Measurements from ENCODE around the gene DDX54. TPM values are rescaled to one million over a fixed set of nuclear protein-coding genes. Genes with fewer than 3 reads are reported as not detected.
A peak's percentile ranks its signal among the peaks of the same experiment; 100 is the strongest.

Gene DDX54
- total RNA-seq, 5 donors from 2014 or later (not counting 1 experiment from before 2014, with no cell fraction given): 86.1 to 100.0 (median 88.0) TPM

DNA sequence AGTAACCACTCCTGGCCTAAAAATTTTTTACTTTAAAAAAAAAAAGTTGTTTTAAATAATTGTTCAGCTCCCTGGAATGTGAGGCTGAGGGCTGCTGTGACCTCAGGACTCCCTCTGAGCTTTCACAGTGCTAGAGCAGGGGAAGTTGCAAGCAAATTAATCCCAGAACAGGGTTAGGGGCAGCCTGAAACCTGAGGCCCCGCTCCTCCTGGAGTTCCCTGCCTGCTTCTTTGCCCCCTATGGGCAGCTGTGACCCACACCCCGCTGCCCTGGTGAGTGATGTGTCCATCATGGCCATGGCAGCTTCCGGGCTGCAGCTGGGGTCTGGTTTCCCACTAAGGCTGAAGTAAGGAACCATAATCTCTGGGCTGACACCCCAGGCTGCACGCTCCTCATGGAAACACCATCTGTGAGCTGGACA is 9.7 kb upstream of the DDX54 start:
- Mint-ChIP-seq H3K27ac (no peak overlapping the region), H3K27me3 (no peaks in the 10 kb centered on the region), H3K4me1 (peaks cover 0 to 5% (median 5%) of the 10 kb centered on the region in 3 donors), H3K4me3 (no peak overlapping the region), H3K9me3 (no peaks in the 10 kb centered on the region), H3K36me3 (peaks cover 15% of the 10 kb centered on the region)
- ATAC-seq (replicated peaks in 1 of 4) (no peak), DNase-seq (no peak)
- Histone ChIP-seq H3K36me3 (ENCODE audit: control insufficient read depth in 2 of 2, extremely low read depth in 1 of 2, insufficient read depth in 1 of 2, low read length in 1 of 2) (peaks cover 4 to 19% of the 10 kb centered on the region in 2 donors), H3K4me3 (ENCODE audit: control insufficient read depth in 1 of 2, extremely low read depth in 1 of 2, low read length in 1 of 2) (no peak overlapping the region), H3K4me1 (ENCODE audit: control insufficient read depth in 1 of 2, extremely low read depth in 1 of 2, insufficient read depth in 2 of 2, low read length in 2 of 2) (no peaks in the 10 kb centered on the region), H3K27ac (ENCODE audit: low read length) (no peak overlapping the region), H3K9me3 (no peaks in the 10 kb centered on the region), H3K27me3 (replicated peaks in 1 of 2; ENCODE audit: control insufficient read depth in 2 of 2, extremely low read depth in 1 of 2, insufficient read depth in 2 of 2, low read length in 1 of 2) (no peaks in the 10 kb centered on the region)
- ChIA-PET POLR2A (interaction anchor here in 1 of 2 donors (0.7 kb wide), 1 partner anchor 25 kb away, joined by 21 read pairs; no protein-coding TSS in a partner anchor), CTCF (interaction anchor here (0.5 to 1.2 kb wide), 5 partner anchors 31 to 1074 kb away, joined by 3 to 7 read pairs (median 5); no protein-coding TSS in a partner anchor)
- 100% methylated on average over 4 of the region's 4 CpGs for WGBS (ENCODE audit: insufficient coverage)

DNA sequence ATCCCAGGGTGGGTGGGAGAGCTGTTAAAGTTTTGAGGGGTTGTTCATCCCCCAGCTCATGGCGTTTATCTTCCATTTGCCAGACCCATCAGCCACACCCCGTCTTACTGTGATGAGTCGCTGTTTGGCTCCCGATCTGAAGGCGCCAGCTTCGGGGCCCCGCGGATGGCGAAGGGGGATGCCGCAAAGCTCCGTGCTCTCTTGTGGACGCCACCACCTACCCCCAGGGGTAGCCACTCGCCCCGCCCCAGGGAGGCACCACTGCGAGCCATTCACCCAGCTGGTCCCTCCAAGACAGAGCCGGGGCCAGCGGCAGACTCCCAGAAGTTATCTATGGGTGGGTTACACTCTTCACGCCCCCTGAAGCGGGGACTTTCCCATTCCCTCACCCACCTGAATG is 5.9 kb upstream of the DDX54 start:
- ATAC-seq (replicated peaks in 1 of 4): no peak
- WGBS (ENCODE audit: insufficient coverage): 91% methylated on average over 14 of the region's 19 CpGs
- H3K4me1 ChIP-seq (ENCODE audit: control insufficient read depth in 1 of 2, extremely low read depth in 1 of 2, insufficient read depth in 2 of 2, low read length in 2 of 2): peaks cover 5 to 13% of the 10 kb centered on the region in 2 experiments
- CTCF ChIA-PET: interaction anchor here in 1 of 2 donors (0.5 kb wide), 1 partner anchor 170 kb away, joined by 3 read pairs; no protein-coding TSS in a partner anchor
- no peak overlapping the region for H3K27ac ChIP-seq (ENCODE audit: low read length)
- POLR2A ChIA-PET: no interaction called here
- peaks cover 25% of the 10 kb centered on the region for H3K36me3 Mint-ChIP-seq
- no peaks in the 10 kb centered on the region for H3K27me3 Mint-ChIP-seq
- H3K4me3 Mint-ChIP-seq: no peak overlapping the region
- no peaks in the 10 kb centered on the region for H3K9me3 Mint-ChIP-seq
- H3K4me1 Mint-ChIP-seq: peaks cover 13 to 22% (median 21%) of the 10 kb centered on the region in 3 donors
- no peak overlapping the region for H3K4me3 ChIP-seq (ENCODE audit: control insufficient read depth in 1 of 2, extremely low read depth in 1 of 2, low read length in 1 of 2)
- no peaks in the 10 kb centered on the region for H3K9me3 ChIP-seq
- H3K27ac Mint-ChIP-seq: no peak overlapping the region
- no peak for DNase-seq
- no peaks in the 10 kb centered on the region for H3K27me3 ChIP-seq (replicated peaks in 1 of 2; ENCODE audit: control insufficient read depth in 2 of 2, extremely low read depth in 1 of 2, insufficient read depth in 2 of 2, low read length in 1 of 2)
- H3K36me3 ChIP-seq (ENCODE audit: control insufficient read depth in 2 of 2, extremely low read depth in 1 of 2, insufficient read depth in 1 of 2, low read length in 1 of 2): peaks cover 4 to 23% of the 10 kb centered on the region in 2 donors

DNA sequence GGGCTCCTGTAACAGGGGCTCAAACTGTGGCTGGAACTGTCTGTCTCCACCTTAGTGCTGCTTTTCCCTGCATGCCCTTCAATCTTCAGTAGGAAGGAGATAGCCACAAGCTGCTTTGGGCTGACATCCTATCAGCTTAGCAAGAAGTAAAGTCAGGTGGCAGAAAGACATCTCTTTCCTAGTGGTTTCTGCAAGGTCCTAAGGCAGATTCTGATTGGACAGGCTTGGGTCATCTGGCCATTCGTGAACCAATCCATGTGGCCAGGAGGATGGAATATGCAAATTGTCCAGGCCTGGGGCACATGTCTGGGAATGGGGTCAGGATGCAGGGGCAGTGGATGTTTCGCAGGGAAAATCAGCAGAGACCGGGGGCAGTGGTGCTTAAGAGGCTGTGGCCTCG is 5.5 kb upstream of the DDX54 start:
- CTCF ChIA-PET: interaction anchor here in 1 of 2 donors (0.9 kb wide), 1 partner anchor 102 kb away, joined by 3 read pairs; no protein-coding TSS in a partner anchor
- peaks cover 4 to 23% of the 10 kb centered on the region in 2 donors for H3K36me3 ChIP-seq (ENCODE audit: control insufficient read depth in 2 of 2, extremely low read depth in 1 of 2, insufficient read depth in 1 of 2, low read length in 1 of 2)
- peaks cover 8 to 18% of the 10 kb centered on the region in 2 experiments for H3K4me1 ChIP-seq (ENCODE audit: control insufficient read depth in 1 of 2, extremely low read depth in 1 of 2, insufficient read depth in 2 of 2, low read length in 2 of 2)
- no peaks in the 10 kb centered on the region for H3K27me3 ChIP-seq (replicated peaks in 1 of 2; ENCODE audit: control insufficient read depth in 2 of 2, extremely low read depth in 1 of 2, insufficient read depth in 2 of 2, low read length in 1 of 2)
- peaks cover 16 to 25% (median 24%) of the 10 kb centered on the region in 3 donors for H3K4me1 Mint-ChIP-seq
- no peak overlapping the region for H3K4me3 ChIP-seq (ENCODE audit: control insufficient read depth in 1 of 2, extremely low read depth in 1 of 2, low read length in 1 of 2)
- H3K27ac ChIP-seq (ENCODE audit: low read length): no peak overlapping the region
- peaks cover 25% of the 10 kb centered on the region for H3K36me3 Mint-ChIP-seq
- no peak for ATAC-seq (replicated peaks in 1 of 4)
- H3K27ac Mint-ChIP-seq: no peak overlapping the region
- H3K4me3 Mint-ChIP-seq: no peak overlapping the region
- H3K27me3 Mint-ChIP-seq: no peaks in the 10 kb centered on the region
- H3K9me3 Mint-ChIP-seq: no peaks in the 10 kb centered on the region
- POLR2A ChIA-PET: interaction anchor here in 1 of 2 donors (0.6 kb wide), 1 partner anchor 13 kb away, joined by 8 read pairs; no protein-coding TSS in a partner anchor
- WGBS (ENCODE audit: insufficient coverage): 100% methylated on average over 1 of the region's 4 CpGs
- no peak for DNase-seq
- no peaks in the 10 kb centered on the region for H3K9me3 ChIP-seq

DNA sequence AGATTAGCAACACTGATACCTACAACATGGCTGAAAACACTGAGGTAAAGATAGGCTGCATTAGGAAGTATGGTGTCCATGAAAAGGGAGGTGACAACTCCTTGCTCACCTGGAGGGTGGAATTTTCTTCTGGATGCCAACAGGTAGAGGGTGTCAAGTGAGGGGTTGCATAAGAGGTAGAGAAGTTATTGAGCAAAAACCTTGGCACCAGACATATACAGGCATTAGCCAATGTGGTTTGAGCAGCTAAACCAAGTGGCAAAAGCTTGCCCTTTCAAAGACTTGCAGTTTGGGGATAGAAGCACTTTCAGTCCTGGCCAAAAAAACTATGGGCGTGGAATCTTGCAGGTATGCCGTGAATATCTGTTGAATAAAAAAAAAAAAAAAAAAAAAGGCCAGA is 4.1 kb upstream of the DDX54 start:
- ChIA-PET CTCF (interaction anchor here in 1 of 2 donors (0.7 kb wide), 2 partner anchors 145 to 246 kb away, joined by 7 to 9 read pairs; no protein-coding TSS in a partner anchor), POLR2A (no interaction called here)
- no peak for ATAC-seq (replicated peaks in 1 of 4)
- Mint-ChIP-seq H3K4me3 (no peak overlapping the region), H3K36me3 (peaks cover 25% of the 10 kb centered on the region), H3K27me3 (no peaks in the 10 kb centered on the region), H3K27ac (no peak overlapping the region), H3K4me1 (peaks cover 21 to 29% (median 28%) of the 10 kb centered on the region in 3 donors), H3K9me3 (no peaks in the 10 kb centered on the region)
- H3K27me3 ChIP-seq (replicated peaks in 1 of 2; ENCODE audit: control insufficient read depth in 2 of 2, extremely low read depth in 1 of 2, insufficient read depth in 2 of 2, low read length in 1 of 2): no peaks in the 10 kb centered on the region
- no peak overlapping the region for H3K4me3 ChIP-seq (ENCODE audit: control insufficient read depth in 1 of 2, extremely low read depth in 1 of 2, low read length in 1 of 2)
- H3K4me1 ChIP-seq (ENCODE audit: control insufficient read depth in 1 of 2, extremely low read depth in 1 of 2, insufficient read depth in 2 of 2, low read length in 2 of 2): peaks cover 8 to 22% of the 10 kb centered on the region in 2 experiments
- DNase-seq: no peak
- H3K9me3 ChIP-seq: no peaks in the 10 kb centered on the region
- peaks cover 4 to 23% of the 10 kb centered on the region in 2 donors for H3K36me3 ChIP-seq (ENCODE audit: control insufficient read depth in 2 of 2, extremely low read depth in 1 of 2, insufficient read depth in 1 of 2, low read length in 1 of 2)
- H3K27ac ChIP-seq (ENCODE audit: low read length): no peak overlapping the region
- no CpG with 5 or more reads among the region's 2 CpGs for WGBS (ENCODE audit: insufficient coverage)

DNA sequence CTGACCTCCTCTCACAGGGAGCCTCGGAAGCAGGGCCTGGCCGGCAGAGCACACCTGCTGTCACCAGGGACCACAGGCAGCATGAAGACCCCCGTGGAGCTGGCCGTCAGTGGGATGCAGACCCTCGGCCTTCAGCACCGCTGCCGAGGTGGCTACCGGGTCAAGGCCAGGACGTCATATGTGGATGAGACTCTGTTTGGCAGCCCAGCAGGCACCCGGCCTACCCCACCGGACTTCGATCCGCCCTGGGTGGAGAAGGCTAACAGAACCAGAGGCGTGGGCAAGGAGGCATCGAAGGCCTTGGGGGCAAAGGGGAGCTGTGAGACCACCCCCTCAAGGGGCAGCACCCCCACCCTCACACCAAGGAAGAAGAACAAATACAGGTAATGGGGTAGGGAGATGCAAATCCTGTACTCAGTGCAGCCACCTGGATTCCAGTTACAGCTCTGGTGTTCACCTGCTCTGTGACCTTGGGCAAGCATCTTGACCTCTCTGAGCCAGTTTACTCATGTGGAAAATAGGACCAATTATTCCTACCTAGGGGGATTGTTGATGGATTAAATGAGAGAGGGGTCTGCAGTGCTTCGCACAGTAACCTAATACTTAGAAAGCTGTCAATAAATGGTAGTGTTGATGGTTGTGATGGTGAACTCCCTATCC is 1.5 kb upstream of the DDX54 start:
- no peaks in the 10 kb centered on the region for H3K27me3 Mint-ChIP-seq
- H3K27ac Mint-ChIP-seq: peak overlapping the region; percentile 94 to 95
- peaks cover 11 to 43% of the 10 kb centered on the region in 2 experiments for H3K4me1 ChIP-seq (ENCODE audit: control insufficient read depth in 1 of 2, extremely low read depth in 1 of 2, insufficient read depth in 2 of 2, low read length in 2 of 2)
- ATAC-seq (replicated peaks in 1 of 4) (no peak), DNase-seq (no peak)
- H3K36me3 Mint-ChIP-seq: peaks cover 16% of the 10 kb centered on the region
- ChIA-PET POLR2A (interaction anchor here in 1 of 2 donors (0.6 kb wide), 1 partner anchor 32 kb away, joined by 3 read pairs; no protein-coding TSS in a partner anchor), CTCF (interaction anchor here (0.6 to 1.3 kb wide), 6 partner anchors 10 to 194 kb away, joined by 3 to 11 read pairs (median 4); no protein-coding TSS in a partner anchor)
- H3K36me3 ChIP-seq (ENCODE audit: control insufficient read depth in 2 of 2, extremely low read depth in 1 of 2, insufficient read depth in 1 of 2, low read length in 1 of 2): peaks cover 4 to 15% of the 10 kb centered on the region in 2 donors
- H3K27me3 ChIP-seq (replicated peaks in 1 of 2; ENCODE audit: control insufficient read depth in 2 of 2, extremely low read depth in 1 of 2, insufficient read depth in 2 of 2, low read length in 1 of 2): no peaks in the 10 kb centered on the region
- H3K4me3 ChIP-seq (ENCODE audit: control insufficient read depth in 1 of 2, extremely low read depth in 1 of 2, low read length in 1 of 2): no peak overlapping the region
- H3K9me3 ChIP-seq: no peaks in the 10 kb centered on the region
- H3K4me1 Mint-ChIP-seq: peaks cover 31 to 49% (median 43%) of the 10 kb centered on the region in 3 donors
- no peaks in the 10 kb centered on the region for H3K9me3 Mint-ChIP-seq
- peak overlapping the region; percentile 90 to 95 (median 94) for H3K4me3 Mint-ChIP-seq
- H3K27ac ChIP-seq (ENCODE audit: low read length): no peak overlapping the region
- WGBS (ENCODE audit: insufficient coverage): 92% methylated on average over 14 of the region's 16 CpGs

DNA sequence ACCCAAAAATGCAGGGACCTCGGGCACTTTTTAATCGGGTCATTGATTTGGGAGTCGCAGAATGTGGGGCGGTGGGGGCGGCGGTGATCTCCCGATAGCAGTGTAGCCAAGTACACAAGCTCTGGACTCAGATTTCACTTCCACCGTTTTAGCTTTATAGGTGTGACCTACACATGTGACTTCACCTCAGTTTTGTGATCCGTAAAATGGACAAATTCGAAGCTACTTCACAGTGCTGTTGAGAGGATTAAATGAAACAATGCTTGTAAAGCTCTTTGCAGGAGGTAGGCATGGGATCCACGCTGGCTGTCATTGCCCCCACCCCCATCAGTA is 721 bp upstream of the DDX54 start:
- Histone ChIP-seq H3K4me1 (ENCODE audit: control insufficient read depth in 1 of 2, extremely low read depth in 1 of 2, insufficient read depth in 2 of 2, low read length in 2 of 2) (peaks cover 11 to 43% of the 10 kb centered on the region in 2 experiments), H3K27me3 (replicated peaks in 1 of 2; ENCODE audit: control insufficient read depth in 2 of 2, extremely low read depth in 1 of 2, insufficient read depth in 2 of 2, low read length in 1 of 2) (no peaks in the 10 kb centered on the region)
- peaks cover 16% of the 10 kb centered on the region for H3K36me3 Mint-ChIP-seq

More for the DNA sequence above, 721 bp upstream of the DDX54 start:
- no peaks in the 10 kb centered on the region for H3K27me3 Mint-ChIP-seq
- Histone ChIP-seq H3K27ac (ENCODE audit: low read length) (no peak overlapping the region), H3K9me3 (no peaks in the 10 kb centered on the region), H3K4me3 (ENCODE audit: control insufficient read depth in 1 of 2, extremely low read depth in 1 of 2, low read length in 1 of 2) (peak overlapping the region; percentile 80 to 99), H3K36me3 (ENCODE audit: control insufficient read depth in 2 of 2, extremely low read depth in 1 of 2, insufficient read depth in 1 of 2, low read length in 1 of 2) (peaks cover 0 to 10% of the 10 kb centered on the region in 2 donors)
- whole genome bisulfite sequencing (ENCODE audit: insufficient coverage): 0% methylated on average over 1 of the region's 11 CpGs
- H3K9me3 Mint-ChIP-seq: no peaks in the 10 kb centered on the region
- peak overlapping the region; percentile 90 to 95 (median 94) for H3K4me3 Mint-ChIP-seq
- peak overlapping the region; percentile 94 to 95 for H3K27ac Mint-ChIP-seq
- DNase-seq: no peak
- ATAC-seq (replicated peaks in 1 of 4): no peak
- POLR2A ChIA-PET: interaction anchor here (0.6 to 0.7 kb wide), 4 partner anchors 27 to 37 kb away, joined by 3 to 10 read pairs (median 5); no protein-coding TSS in a partner anchor
- H3K4me1 Mint-ChIP-seq: peaks cover 31 to 53% (median 45%) of the 10 kb centered on the region in 3 donors
- CTCF ChIA-PET: interaction anchor here (0.5 to 1.2 kb wide), 5 partner anchors 11 to 193 kb away, joined by 3 to 5 read pairs (median 3); no protein-coding TSS in a partner anchor
